LNCAP (cell line): ENCODE results near the gene PRKCA.

Experiments
- CTCF ChIP-seq: fragments of 450-650 bp; IDR thresholded peaks from 2 replicates; pipeline ENCODE4 v1.5.1; 2017; ENCODE audit warnings: mild to moderate bottlenecking

PRKCA gene

GRCh38 chr17:66548158-66548557 is 245.7 kb downstream of the PRKCA start:
- TF ChIP-seq CTCF, result no peak

- no peak for TF ChIP-seq CTCF
Observed at GRCh38 chr17:66548659-66549310, 246.4 kb downstream of the PRKCA start.

GRCh38 chr17:66549311-66549704 is 246.9 kb downstream of the PRKCA start:
- TF ChIP-seq CTCF, result no peak

GRCh38 chr17:66549731-66550207 is 247.4 kb downstream of the PRKCA start:
- no peak for TF ChIP-seq CTCF

- TF ChIP-seq CTCF, result no peak
Observed at GRCh38 chr17:66551839-66552238, 249.4 kb downstream of the PRKCA start.

- TF ChIP-seq CTCF, result no peak
Observed at GRCh38 chr17:66552371-66552770, 250.0 kb downstream of the PRKCA start.

- no peak for TF ChIP-seq CTCF
Observed at GRCh38 chr17:66555605-66556004, 253.2 kb downstream of the PRKCA start.

GRCh38 chr17:66557200-66557599 is 254.8 kb downstream of the PRKCA start:
- TF ChIP-seq CTCF, result no peak
